Spleen (tissue), 11 donors: ENCODE measurements around the gene ECHDC3. TPM values are rescaled to one million over a fixed set of nuclear protein-coding genes. Genes with fewer than 3 reads are reported as not detected.
A peak's percentile ranks its signal among the peaks of the same experiment; 100 is the strongest.
"Not testable (repeated sequence)": the region's sequence is repeated elsewhere in the genome, so short reads cannot be mapped to it uniquely, and the experiment has no call there.

Experiments
- DNase-seq: peaks from one replicate; pipeline ENCODE4 v3.0.0-alpha.2; 2020
- H3K27ac ChIP-seq, 8 donors: fragments of 200-600 bp; sonication (generic) in 7 of 8; 1 replicate in 4 of 8; 2 replicates in 4 of 8; pipeline versions ENCODE4 v1.5.0 to v1.8.0; 2016 to 2021; ENCODE audit warnings: inconsistent platforms in 4 of 8, mild to moderate bottlenecking in 4 of 8, moderate library complexity in 1 of 8
- H3K27me3 ChIP-seq, 7 donors: fragments of 200-600 bp; sonication (generic) in 6 of 7; replicated peaks in 1 of 7; 1 replicate in 4 of 7; 2 replicates in 3 of 7; pipeline versions ENCODE4 v1.5.0 to v1.8.0; 2016 to 2021; ENCODE audit warnings: inconsistent platforms in 3 of 7, mild to moderate bottlenecking in 1 of 7
- H3K36me3 ChIP-seq, 6 donors: fragments of 200-600 bp; sonication (generic) in 5 of 6; 1 replicate in 4 of 6; 2 replicates in 2 of 6; pipeline versions ENCODE4 v1.5.0 to v1.8.0; 2016 to 2021; ENCODE audit warnings: inconsistent platforms in 2 of 6
- H3K4me1 ChIP-seq, 6 donors: fragments of 200-600 bp; sonication (generic) in 5 of 6; 1 replicate in 3 of 6; 2 replicates in 3 of 6; pipeline versions ENCODE4 v1.5.0 to v1.8.0; 2016 to 2021; ENCODE audit warnings: inconsistent platforms in 3 of 6
- H3K4me3 ChIP-seq, 8 donors: fragments of 200-600 bp; sonication (generic) in 7 of 8; 1 replicate in 4 of 8; 2 replicates in 4 of 8; pipeline versions ENCODE4 v1.5.0 to v1.8.0; 2016 to 2021; ENCODE audit warnings: inconsistent platforms in 4 of 8, mild to moderate bottlenecking in 4 of 8, moderate library complexity in 2 of 8
- H3K9me3 ChIP-seq, 8 donors: fragments of 200-600 bp; sonication (generic) in 7 of 8; 1 replicate in 4 of 8; 2 replicates in 4 of 8; pipeline versions ENCODE4 v1.5.0 to v1.8.0; 2016 to 2021; ENCODE audit warnings: inconsistent platforms in 4 of 8
- POLR2A ChIP-seq, 3 donors: fragments of 450-650 bp; IDR thresholded peaks; one replicate each; pipeline ENCODE4 v1.5.1; 2017; ENCODE audit warnings: antibody characterized with exemption in 3 of 3, mild to moderate bottlenecking in 1 of 3
- POLR2AphosphoS5 ChIP-seq, 3 donors: sonication (generic); formaldehyde crosslinking; IDR thresholded peaks; one replicate each; pipeline ENCODE4 v1.5.1; 2017; ENCODE audit warnings: antibody characterized with exemption in 3 of 3
- WGBS, 5 donors: extraction: QIAGEN DNeasy Blood & Tissue Kit in 3 of 5; methylation state at CpG; one replicate each; pipeline versions ENCODE4 v1.1.5 to v1.1.7; 2013 to 2018; 5-methylcytosine and 5-hydroxymethylcytosine counted together
- intact Hi-C: fragments of 100-400 bp; cut with DNase I; formaldehyde crosslinking; loops from one replicate; pipeline ENCODE4 v1.15.0; 2023; ENCODE audit warnings: low total_unique reads
- polyA plus RNA-seq, 3 donors: library from polyadenylated mRNA; stranded (reverse); fragments of 200-250 nt; gene quantifications; one replicate each; pipeline ENCODE4 v1.2.1, GENCODE V29; 2013
- total RNA-seq, 7 donors: library from RNA; depleted of rRNA in 3 of 7; stranded (reverse); fragments of >200 nt in 3 of 7; fragmentation: NEBNext Ultra II Directional in 4 of 7; extraction: Animal tissue kit (Norgen Biotek cat#: 25700) in 4 of 7; gene quantifications; one replicate each; pipeline versions ENCODE4 v1.1.0 to v1.2.1, GENCODE V29; 2016 to 2021
- TF ChIP-seq, protein P1 (sequence below), 11 experiments: fragments of 200-600 bp in 7 of 11; fragments of 450-650 bp in 4 of 11; sonication (generic) in 4 of 11; IDR thresholded peaks in 8 of 11; conservative IDR thresholded peaks in 3 of 11; 1 replicate in 7 of 11; 2 replicates in 4 of 11; pipeline versions ENCODE4 v1.4.0 to v1.8.0; 2016 to 2021; ENCODE audit warnings: antibody characterized with exemption in 11 of 11, inconsistent platforms in 4 of 11, mild to moderate bottlenecking in 1 of 11
- donor health status: healthy with polysubstance abuse.
- donor health status: DM: no; HTN: no; CAD: no; lungs with moderate emphysema.
- donor health status: DM: no; HTN: no; CAD: no.
- donor health status: Bipolar disorder and iron deficiency.
- donor health status: healthy.
- donor health status: DM: no; HTN: no; CAD: no.
- donor health status: DM: yes; HTN: yes; CAD: no.

ECHDC3 gene
- total and polyA plus RNA-seq, 10 donors = 5.6 to 49.7 (median 16.7) TPM

DNA sequence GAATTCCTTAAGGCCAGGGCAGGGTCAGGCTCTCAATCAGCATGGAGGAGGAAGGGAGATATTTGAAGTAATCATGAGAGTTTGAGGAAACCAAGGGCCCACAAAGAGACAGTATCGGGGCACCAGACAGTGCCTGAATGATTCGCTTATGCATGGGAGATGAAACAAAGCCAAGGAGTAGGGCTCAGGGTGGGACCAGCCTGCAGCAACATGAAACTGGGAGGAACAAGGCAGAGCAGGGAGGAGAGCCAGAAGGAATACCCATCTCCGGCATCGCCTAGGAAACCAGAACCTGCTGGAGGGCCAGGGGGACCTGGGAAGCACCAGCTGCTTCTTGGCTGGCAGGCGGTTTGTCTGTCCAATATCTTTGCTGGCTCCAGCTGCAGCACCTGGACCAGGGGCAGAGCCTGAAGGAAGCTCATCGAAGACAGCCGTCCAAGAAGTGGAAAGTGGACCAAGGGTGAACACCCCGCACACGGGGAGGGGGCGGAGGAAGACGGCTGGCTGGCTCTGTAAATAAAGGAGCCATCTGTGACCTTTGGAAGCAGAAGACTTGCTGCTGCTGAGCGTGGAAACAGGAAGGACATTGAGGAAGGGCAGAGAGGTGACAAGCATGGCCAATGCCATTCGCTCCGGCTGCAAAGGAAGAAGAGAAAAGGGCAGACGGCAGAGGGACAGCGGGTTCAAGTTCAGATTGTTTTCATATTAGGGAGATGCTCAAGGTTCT is 34.4 kb upstream of the ECHDC3 start:
- DNase-seq = no peak
- TF ChIP-seq POLR2AphosphoS5 (IDR thresholded peaks at IDR 0.05) = peak in 1 of 3 donors; percentile 27
- no peak for TF ChIP-seq POLR2A (IDR thresholded peaks at IDR 0.05)
- TF ChIP-seq, protein P1, sequence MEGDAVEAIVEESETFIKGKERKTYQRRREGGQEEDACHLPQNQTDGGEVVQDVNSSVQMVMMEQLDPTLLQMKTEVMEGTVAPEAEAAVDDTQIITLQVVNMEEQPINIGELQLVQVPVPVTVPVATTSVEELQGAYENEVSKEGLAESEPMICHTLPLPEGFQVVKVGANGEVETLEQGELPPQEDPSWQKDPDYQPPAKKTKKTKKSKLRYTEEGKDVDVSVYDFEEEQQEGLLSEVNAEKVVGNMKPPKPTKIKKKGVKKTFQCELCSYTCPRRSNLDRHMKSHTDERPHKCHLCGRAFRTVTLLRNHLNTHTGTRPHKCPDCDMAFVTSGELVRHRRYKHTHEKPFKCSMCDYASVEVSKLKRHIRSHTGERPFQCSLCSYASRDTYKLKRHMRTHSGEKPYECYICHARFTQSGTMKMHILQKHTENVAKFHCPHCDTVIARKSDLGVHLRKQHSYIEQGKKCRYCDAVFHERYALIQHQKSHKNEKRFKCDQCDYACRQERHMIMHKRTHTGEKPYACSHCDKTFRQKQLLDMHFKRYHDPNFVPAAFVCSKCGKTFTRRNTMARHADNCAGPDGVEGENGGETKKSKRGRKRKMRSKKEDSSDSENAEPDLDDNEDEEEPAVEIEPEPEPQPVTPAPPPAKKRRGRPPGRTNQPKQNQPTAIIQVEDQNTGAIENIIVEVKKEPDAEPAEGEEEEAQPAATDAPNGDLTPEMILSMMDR (IDR thresholded peaks at IDR 0.05 in 8 of 11, conservative IDR thresholded peaks at IDR 0.05 in 3 of 11) = no peak
- Histone ChIP-seq H3K4me1 (peaks cover 6 to 53% (median 22%) of the 10 kb centered on the region in 6 donors), H3K27ac (peak overlapping the region in 2 of 8 donors; percentile 19 to 33), H3K9me3 (no peaks in the 10 kb centered on the region), H3K36me3 (no peaks in the 10 kb centered on the region), H3K27me3 (no peaks in the 10 kb centered on the region), H3K4me3 (no peak overlapping the region)
- intact Hi-C loops = no loop called here
- WGBS, 5 donors = 66 to 85% (median 72%) methylated on average over 16 of the region's 16 CpGs

DNA sequence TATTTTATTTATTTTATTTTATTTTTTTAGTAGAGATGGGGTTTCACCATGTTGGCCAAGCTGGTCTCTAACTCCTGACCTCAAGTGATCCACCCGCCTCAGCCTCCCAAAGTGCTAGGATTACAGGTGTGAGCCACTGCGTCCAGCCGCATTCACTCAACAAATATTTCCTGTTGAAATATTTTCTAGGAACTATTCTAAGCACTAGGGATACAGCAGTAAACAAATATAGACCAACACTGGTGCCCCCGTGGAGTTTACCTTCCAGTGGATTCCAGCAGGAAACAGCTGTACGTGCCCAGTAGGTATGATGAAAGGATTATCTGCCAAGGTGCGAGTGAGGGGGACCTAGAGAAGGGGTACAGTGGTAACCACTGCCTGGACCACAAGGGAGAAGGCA is 33.4 kb upstream of the ECHDC3 start:
- intact Hi-C loops, H3K27ac ChIP-seq, DNase-seq, H3K9me3 ChIP-seq, H3K27me3 ChIP-seq, H3K4me3 ChIP-seq, H3K36me3 ChIP-seq: not testable (repeated sequence)
- WGBS, 5 donors = 82 to 92% (median 85%) methylated on average over 6 of the region's 6 CpGs
- peaks cover 13 to 63% (median 30%) of the 10 kb centered on the region in 6 donors for H3K4me1 ChIP-seq

DNA sequence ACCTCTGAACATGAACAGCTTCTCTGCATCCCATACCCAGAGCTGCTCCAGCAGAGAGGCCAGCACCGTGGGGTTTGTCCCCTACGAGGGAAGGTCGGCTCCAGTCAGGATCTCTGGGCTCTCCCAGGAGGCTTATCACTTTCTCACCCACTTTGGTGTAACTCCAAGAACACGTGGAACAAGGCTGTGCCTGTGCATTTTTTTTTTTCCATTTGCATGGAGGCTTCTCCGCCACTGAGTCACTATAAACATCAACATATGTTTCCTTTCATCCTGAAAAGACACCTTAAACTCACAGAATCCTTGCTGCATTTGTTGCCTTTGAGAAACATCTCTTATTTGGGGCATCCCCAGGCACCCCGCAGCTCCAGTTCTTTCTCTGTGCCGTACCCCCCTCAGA is 29.4 kb upstream of the ECHDC3 start:
- Histone ChIP-seq H3K27ac (peak overlapping the region in 1 of 8 donors; percentile 36), H3K4me1 (peaks cover 13 to 64% (median 35%) of the 10 kb centered on the region in 6 donors), H3K27me3 (no peaks in the 10 kb centered on the region), H3K4me3 (no peak overlapping the region), H3K36me3 (no peaks in the 10 kb centered on the region), H3K9me3 (peaks cover 0 to 10% (median 0%) of the 10 kb centered on the region in 8 donors)
- DNase-seq = no peak
- WGBS, 5 donors = 58 to 73% (median 66%) methylated on average over 7 of the region's 7 CpGs
- intact Hi-C loops = no loop called here
- TF ChIP-seq, protein P1 (IDR thresholded peaks at IDR 0.05 in 8 of 11, conservative IDR thresholded peaks at IDR 0.05 in 3 of 11) = no peak
- TF ChIP-seq POLR2AphosphoS5 (IDR thresholded peaks at IDR 0.05) (no peak), POLR2A (IDR thresholded peaks at IDR 0.05) (no peak)

DNA sequence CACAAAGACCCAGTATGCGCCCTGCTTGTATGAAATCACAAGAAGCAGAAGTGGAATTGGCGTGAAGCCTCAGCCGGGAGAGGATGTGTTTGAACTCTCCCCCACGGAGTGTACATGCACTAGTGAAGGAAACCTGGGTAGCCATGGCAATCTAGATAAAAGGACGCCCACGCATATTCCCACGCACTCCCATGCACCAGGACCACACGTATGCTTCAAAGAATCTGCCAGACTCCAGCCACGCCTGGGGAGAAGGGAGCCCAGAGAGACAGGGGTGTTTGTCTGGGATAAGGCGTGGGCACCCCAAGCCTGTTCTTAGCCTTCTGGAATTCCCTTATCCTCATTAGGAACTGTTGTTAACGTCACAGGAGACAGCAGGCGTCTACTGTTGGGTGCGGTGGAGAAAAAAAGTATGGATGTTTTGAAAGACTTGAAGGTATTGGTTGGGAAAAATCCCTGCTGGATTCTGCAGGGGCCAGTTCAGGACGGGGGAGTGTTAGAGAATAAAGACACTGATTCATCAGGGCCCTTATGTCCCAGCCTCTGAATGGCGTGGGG is 28.9 kb upstream of the ECHDC3 start:
- no peak for DNase-seq
- TF ChIP-seq POLR2A (IDR thresholded peaks at IDR 0.05) (no peak), POLR2AphosphoS5 (IDR thresholded peaks at IDR 0.05) (no peak)
- TF ChIP-seq, protein P1 (IDR thresholded peaks at IDR 0.05 in 8 of 11, conservative IDR thresholded peaks at IDR 0.05 in 3 of 11) = no peak
- H3K9me3 ChIP-seq = peaks cover 0 to 10% (median 0%) of the 10 kb centered on the region in 8 donors
- intact Hi-C loops = no loop called here
- no peaks in the 10 kb centered on the region for H3K36me3 ChIP-seq
- no peaks in the 10 kb centered on the region for H3K27me3 ChIP-seq
- peaks cover 13 to 65% (median 35%) of the 10 kb centered on the region in 6 donors for H3K4me1 ChIP-seq
- H3K4me3 ChIP-seq = no peak overlapping the region
- peak overlapping the region in 2 of 8 donors; percentile 36 to 44 for H3K27ac ChIP-seq
- WGBS, 5 donors = 45 to 52% (median 50%) methylated on average over 15 of the region's 15 CpGs
